Right atrium auricular region (tissue), 2 donors: Measurements from ENCODE around the gene FAM222B. TPM values are rescaled to one million over a fixed set of nuclear protein-coding genes. Genes with fewer than 3 reads are reported as not detected.

Experiments
- DNase-seq: peaks from one replicate; pipeline ENCODE4 v3.0.0-alpha.2; 2019; ENCODE audit warnings: low spot score
- H3K27ac ChIP-seq, 2 donors: fragments of 200-600 bp; sonication (generic); 1 replicate in 1 of 2; 2 replicates in 1 of 2; pipeline ENCODE4 v1.5.1; 2016 to 2019
- H3K27me3 ChIP-seq, 2 donors: fragments of 200-600 bp; sonication (generic); one replicate each; pipeline versions ENCODE4 v1.5.1 to v1.6.0; 2017 to 2019
- H3K36me3 ChIP-seq: fragments of 200-600 bp; sonication (generic); one replicate; pipeline ENCODE4 v1.5.1; 2016
- H3K4me1 ChIP-seq, 2 donors: fragments of 200-600 bp; sonication (generic); one replicate each; pipeline versions ENCODE4 v1.5.1 to v1.6.0; 2017 to 2019
- H3K4me3 ChIP-seq, 2 donors: fragments of 200-600 bp; sonication (generic); 1 replicate in 1 of 2; 2 replicates in 1 of 2; pipeline ENCODE4 v1.5.1; 2017 to 2019; ENCODE audit warnings: mild to moderate bottlenecking in 1 of 2, moderate library complexity in 1 of 2
- H3K9me3 ChIP-seq, 2 donors: fragments of 200-600 bp; sonication (generic); one replicate each; pipeline ENCODE4 v1.5.1; 2019
- CTCF ChIP-seq, 2 donors: fragments of 200-600 bp; sonication (generic); IDR thresholded peaks; one replicate each; pipeline ENCODE4 v1.5.1; 2019; ENCODE audit warnings: antibody characterized with exemption in 2 of 2
- total RNA-seq, 2 donors: library from RNA; depleted of rRNA; stranded (reverse); fragments of >200 nt; gene quantifications; one replicate each; pipeline ENCODE4 v1.1.0, GENCODE V29; 2016

The FAM222B gene
- total RNA-seq, 2 donors from 2014 or later = 26.5 to 30.0 TPM

DNA sequence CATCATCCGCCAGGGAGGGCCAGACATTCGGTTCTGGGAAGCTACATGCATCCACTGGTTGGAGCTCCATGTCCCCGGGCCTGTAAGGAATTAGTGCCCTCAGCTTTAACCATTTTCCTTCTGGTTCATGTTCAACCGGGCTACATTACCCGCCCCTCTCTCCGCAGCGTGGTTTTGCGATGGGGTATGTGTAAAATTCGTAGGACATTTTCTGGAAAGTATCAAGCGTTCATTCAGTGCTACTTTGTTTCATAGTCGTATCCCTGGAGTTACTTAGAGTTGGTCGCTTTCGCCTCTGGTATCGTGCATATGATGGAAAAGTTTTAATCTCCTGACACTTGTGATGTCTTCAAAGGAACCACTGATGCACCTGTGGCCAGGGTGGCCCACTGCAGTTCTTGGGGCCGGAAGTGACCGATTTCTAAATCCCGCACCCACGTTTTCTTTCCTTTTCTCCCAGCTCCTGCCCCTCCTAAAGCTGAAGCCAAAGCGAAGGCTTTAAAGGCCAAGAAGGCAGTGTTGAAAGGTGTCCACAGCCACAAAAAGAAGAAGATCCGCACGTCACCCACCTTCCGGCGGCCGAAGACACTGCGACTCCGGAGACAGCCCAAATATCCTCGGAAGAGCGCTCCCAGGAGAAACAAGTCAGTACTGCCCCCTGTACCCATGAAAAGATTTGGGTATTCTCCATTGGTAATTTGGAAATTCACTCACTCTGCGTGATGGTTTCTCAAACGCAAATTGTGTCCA, 122.2 kb downstream of the FAM222B start:
- Histone ChIP-seq H3K9me3 (no peaks in the 10 kb centered on the region), H3K36me3 (peaks cover 42% of the 10 kb centered on the region), H3K4me1 (peaks cover 0 to 57% of the 10 kb centered on the region in 2 donors), H3K27me3 (no peaks in the 10 kb centered on the region), H3K27ac (peak overlapping the region; percentile 91 to 92), H3K4me3 (peak overlapping the region; percentile 86 to 88)
- no peak for TF ChIP-seq CTCF (IDR thresholded peaks at IDR 0.05)
- DNase-seq = no peak

DNA sequence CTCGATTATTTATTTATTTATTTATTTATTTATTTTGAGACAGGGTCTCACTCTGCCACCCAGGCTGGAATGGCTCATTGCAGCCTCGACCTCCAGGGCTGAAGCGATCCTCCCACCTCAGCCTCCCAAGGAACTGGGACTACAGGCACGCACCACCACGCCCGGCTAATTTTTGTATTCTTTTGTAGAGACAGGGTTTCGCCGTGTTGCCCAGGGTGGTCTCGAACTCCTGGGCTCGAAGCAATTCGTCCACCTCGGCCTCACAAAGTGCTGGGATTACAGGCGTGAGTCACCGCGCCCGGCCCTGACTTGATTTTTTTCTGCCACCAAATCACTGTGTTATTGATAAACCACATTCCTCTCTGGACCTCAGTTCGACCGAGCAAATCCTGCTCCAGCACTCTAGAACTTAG, 123.6 kb downstream of the FAM222B start:
- Histone ChIP-seq H3K27me3 (no peaks in the 10 kb centered on the region), H3K4me3 (peak overlapping the region; percentile 16 to 88), H3K4me1 (peaks cover 0 to 54% of the 10 kb centered on the region in 2 donors), H3K27ac (peak overlapping the region; percentile 91 to 92), H3K9me3 (no peaks in the 10 kb centered on the region), H3K36me3 (peaks cover 48% of the 10 kb centered on the region)
- DNase-seq = no peak
- TF ChIP-seq CTCF (IDR thresholded peaks at IDR 0.05) = no peak

GRCh38 chr17:28718333-28719020, 124.1 kb downstream of the FAM222B start:
- no peaks in the 10 kb centered on the region for H3K27me3 ChIP-seq
- TF ChIP-seq CTCF (IDR thresholded peaks at IDR 0.05) = no peak
- peaks cover 0 to 54% of the 10 kb centered on the region in 2 donors for H3K4me1 ChIP-seq
- H3K36me3 ChIP-seq = peaks cover 45% of the 10 kb centered on the region
- H3K9me3 ChIP-seq = no peaks in the 10 kb centered on the region
- peak overlapping the region; percentile 91 to 92 for H3K27ac ChIP-seq
- H3K4me3 ChIP-seq = peak overlapping the region; percentile 55 to 88
- no peak for DNase-seq

DNA sequence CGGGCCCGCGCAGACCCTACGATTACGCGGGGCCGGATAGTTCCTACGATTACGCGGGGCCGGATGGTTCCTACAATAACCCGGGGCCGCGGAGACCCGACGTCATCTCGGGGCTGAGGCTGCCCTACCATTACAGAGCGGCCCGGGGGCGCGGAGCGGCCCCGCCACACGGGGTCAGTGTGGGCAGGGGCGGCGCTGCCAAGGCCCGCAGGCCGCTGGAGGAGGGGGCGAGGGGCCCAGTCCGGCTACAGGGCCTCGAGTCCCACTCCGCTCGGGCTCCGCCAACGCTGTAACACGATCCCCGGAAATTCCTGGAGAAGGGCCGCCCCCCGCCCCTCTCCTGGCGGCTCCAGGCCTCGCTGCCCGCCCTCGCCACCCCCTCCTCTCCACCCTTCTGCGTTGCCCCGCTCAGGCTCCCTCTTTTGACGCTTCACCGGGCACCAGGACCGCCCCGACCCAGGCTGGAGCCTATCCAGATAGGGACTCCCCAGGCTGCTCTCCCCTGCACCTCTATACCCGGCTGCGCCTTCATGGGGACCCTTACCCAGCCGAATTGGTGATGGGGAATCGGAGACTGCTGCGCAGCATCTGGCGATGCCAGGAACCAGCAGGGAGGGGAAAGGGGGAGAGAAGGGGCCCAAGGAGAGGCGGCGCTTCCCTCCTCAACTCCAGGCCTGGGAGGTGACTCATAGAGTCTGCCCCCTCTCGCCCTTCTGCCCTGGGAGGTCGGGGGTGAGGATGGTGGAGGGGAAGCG, 124.8 kb downstream of the FAM222B start, which contains the start of gene RAB34:
Gene RAB34 (minus strand): TSS at position 291 of the 755 bp plus-strand sequence. CDS start 602 bp downstream, outside the sequence.
- no peaks in the 10 kb centered on the region for H3K9me3 ChIP-seq
- DNase-seq = peak; percentile 86
- TF ChIP-seq CTCF (IDR thresholded peaks at IDR 0.05) = peak in 1 of 2 donors; percentile 61
- no peaks in the 10 kb centered on the region for H3K27me3 ChIP-seq
- peaks cover 37% of the 10 kb centered on the region for H3K36me3 ChIP-seq
- H3K4me3 ChIP-seq = peak within 1 kb of the TSS; percentile 55 to 70
- H3K27ac ChIP-seq = peak within 1 kb of the TSS; percentile 91 to 92
- H3K4me1 ChIP-seq = peaks cover 0 to 55% of the 10 kb centered on the region in 2 donors

- H3K36me3 ChIP-seq = peaks cover 30% of the 10 kb centered on the region
- DNase-seq = no peak
- H3K9me3 ChIP-seq = no peaks in the 10 kb centered on the region
- peak overlapping the region; percentile 55 to 70 for H3K4me3 ChIP-seq
- no peaks in the 10 kb centered on the region for H3K27me3 ChIP-seq
- H3K4me1 ChIP-seq = peaks cover 0 to 58% of the 10 kb centered on the region in 2 donors
- H3K27ac ChIP-seq = peak overlapping the region; percentile 91 to 92
- no peak for TF ChIP-seq CTCF (IDR thresholded peaks at IDR 0.05)
These were observed 125.6 kb downstream of the FAM222B start for GRCh38 chr17:28716740-28717577.
